Activated naive CD4-positive, alpha-beta T cell treated with anti-CD3 and anti-CD28 coated beads for 36 hours (primary cell): Measurements from ENCODE around the gene RAB17. TPM values are rescaled to one million over a fixed set of nuclear protein-coding genes. Genes with fewer than 3 reads are reported as not detected.

Experiments
- CTCF ChIA-PET: fragments of 350-600 bp; sonication (Branson Sonifier 250); formaldehyde crosslinking; loops from one replicate; lab custom pipeline; 2021; ENCODE audit warnings: antibody characterized with exemption; lab: Charles Lee
- DNase-seq: peaks from one replicate; pipeline ENCODE4 v3.0.0-alpha.2; 2020
- H3K27ac Mint-ChIP-seq: one replicate; pipeline ENCODE4 v1.8.0; 2021; ENCODE audit warnings: mild to moderate bottlenecking, mixed read lengths
- H3K27me3 Mint-ChIP-seq: one replicate; pipeline ENCODE4 v1.8.0; 2021; ENCODE audit warnings: low read depth, mixed read lengths
- H3K36me3 Mint-ChIP-seq: one replicate; pipeline ENCODE4 v1.8.0; 2021; ENCODE audit warnings: low read depth, mixed read lengths
- H3K4me1 Mint-ChIP-seq: one replicate; pipeline ENCODE4 v1.8.0; 2021; ENCODE audit warnings: low read depth, mixed read lengths
- H3K4me3 Mint-ChIP-seq: one replicate; pipeline ENCODE4 v1.8.0; 2021; ENCODE audit warnings: mild to moderate bottlenecking, moderate library complexity, mixed read lengths
- H3K9me3 Mint-ChIP-seq: one replicate; pipeline ENCODE4 v1.8.0; 2021; ENCODE audit warnings: mixed read lengths
- intact Hi-C: fragments of 100-400 bp; cut with micrococcal nuclease; formaldehyde crosslinking; loops from one replicate; pipeline ENCODE4 v1.15.1; 2023
- total RNA-seq, 2 experiments: library from RNA; stranded (reverse); gene quantifications; one replicate each; pipeline ENCODE4 v1.2.3, GENCODE V29; 2021

RAB17 gene
- total RNA-seq, 2 experiments from 2014 or later, result not detected

DNA sequence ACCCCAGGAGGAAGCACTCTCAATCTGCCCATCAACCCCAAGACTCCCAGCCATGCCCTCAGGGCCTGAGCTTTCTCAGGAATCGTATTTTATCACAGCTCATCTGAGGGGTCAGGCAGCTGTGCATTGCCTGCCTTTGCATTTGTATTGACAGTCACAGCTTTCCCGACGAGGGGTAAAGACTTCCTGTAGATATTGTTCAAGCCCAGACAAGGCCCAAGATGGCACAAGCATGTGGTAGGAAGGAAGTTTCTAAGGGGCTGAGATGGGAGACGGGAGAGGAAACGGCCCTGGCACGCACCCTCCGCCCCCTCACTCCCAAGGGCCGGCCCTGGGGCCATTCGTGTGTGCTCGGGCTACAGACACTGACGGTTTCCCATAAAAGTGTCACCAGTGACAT is 58.4 kb downstream of the RAB17 start:
- CTCF ChIA-PET, result interaction anchor here (0.7 to 3.5 kb wide), 3 partner anchors 19 to 52 kb away, joined by 3 to 18 read pairs (median 5); no protein-coding TSS in a partner anchor
- no peaks in the 10 kb centered on the region for H3K4me1 Mint-ChIP-seq
- H3K27ac Mint-ChIP-seq, result no peak overlapping the region
- intact Hi-C loops, result no loop called here
- H3K36me3 Mint-ChIP-seq, result no peaks in the 10 kb centered on the region
- no peaks in the 10 kb centered on the region for H3K27me3 Mint-ChIP-seq
- no peaks in the 10 kb centered on the region for H3K9me3 Mint-ChIP-seq
- no peak overlapping the region for H3K4me3 Mint-ChIP-seq
- no peak for DNase-seq

GRCh38 chr2:237530472-237531433 is 59.8 kb downstream of the RAB17 start:
- Mint-ChIP-seq H3K4me3 (no peak overlapping the region), H3K27me3 (no peaks in the 10 kb centered on the region), H3K36me3 (no peaks in the 10 kb centered on the region), H3K4me1 (no peaks in the 10 kb centered on the region), H3K27ac (no peak overlapping the region), H3K9me3 (no peaks in the 10 kb centered on the region)
- intact Hi-C loops, result no loop called here
- CTCF ChIA-PET, result interaction anchor here (3.5 kb wide), 1 partner anchor 18 kb away, joined by 18 read pairs; no protein-coding TSS in a partner anchor
- DNase-seq, result no peak

DNA sequence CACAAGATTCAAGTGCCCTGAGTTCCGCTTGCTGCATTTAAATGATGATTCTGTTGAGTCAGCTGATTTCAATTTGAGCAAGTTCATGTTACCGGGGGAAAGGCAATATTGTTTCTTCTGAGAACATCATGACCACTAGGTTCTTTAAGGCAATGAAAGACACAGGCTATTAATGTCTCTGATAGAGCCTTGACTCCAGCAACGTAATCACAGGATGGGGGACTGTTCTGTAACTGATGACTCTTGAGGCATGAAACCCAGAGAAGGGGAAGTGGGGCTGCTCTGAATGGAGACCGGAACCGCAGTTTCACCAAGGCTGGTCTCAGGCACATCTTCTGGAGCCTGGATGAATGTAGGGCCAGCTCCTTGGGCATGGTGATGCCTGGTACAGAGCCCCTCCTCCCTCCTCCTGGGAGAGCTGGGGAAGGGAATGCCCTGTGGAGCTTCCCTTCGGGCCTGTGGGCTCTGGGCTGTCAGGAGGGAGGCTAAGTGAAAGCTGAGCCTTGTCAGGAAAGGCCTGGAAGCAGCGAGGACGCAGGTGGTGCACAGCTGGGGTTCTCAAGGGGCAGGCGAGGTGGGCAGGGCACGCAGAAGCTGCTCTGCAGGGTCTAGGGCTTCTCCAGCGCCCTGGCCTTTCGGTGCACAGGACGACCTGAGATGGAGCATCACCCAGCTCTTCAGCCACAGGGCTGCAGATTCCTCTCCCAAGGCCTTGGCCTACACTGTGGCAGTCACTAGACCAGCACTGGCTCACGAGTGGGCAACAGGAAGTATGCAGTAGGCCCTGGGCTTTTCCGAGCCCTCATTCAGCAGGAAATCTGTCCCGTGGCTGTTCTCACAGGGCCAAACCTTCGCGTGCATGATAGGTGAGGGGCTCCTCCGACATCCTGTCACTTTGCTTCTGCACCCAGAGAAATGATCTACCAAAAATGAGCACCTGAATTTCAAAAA is 60.8 kb downstream of the RAB17 start:
- CTCF ChIA-PET, result interaction anchor here (0.8 to 1.2 kb wide), 2 partner anchors 17 to 19 kb away, joined by 4 to 6 read pairs; no protein-coding TSS in a partner anchor

DNA sequence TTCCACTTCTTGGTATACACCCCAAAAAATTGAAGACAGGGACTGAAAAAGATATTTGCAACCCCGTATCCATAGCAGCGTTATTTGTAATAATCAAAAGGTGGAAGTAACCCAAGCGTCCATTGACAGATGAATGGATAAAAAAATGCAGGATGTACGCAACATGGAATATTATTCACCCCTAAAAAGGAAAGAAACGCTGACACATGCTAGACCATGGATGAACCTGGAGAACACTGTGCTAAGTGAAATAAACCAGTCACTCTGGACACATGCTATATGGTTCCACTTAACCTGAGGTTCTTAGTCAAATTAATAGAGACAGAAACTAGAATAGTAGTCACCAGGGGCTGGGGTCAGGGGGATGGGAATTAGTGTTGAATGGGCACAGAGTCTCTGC is 62.8 kb downstream of the RAB17 start:
- H3K27me3 Mint-ChIP-seq, result no peaks in the 10 kb centered on the region
- no peak overlapping the region for H3K4me3 Mint-ChIP-seq
- no peak for DNase-seq
- H3K9me3 Mint-ChIP-seq, result no peaks in the 10 kb centered on the region
- no peaks in the 10 kb centered on the region for H3K4me1 Mint-ChIP-seq
- no peak overlapping the region for H3K27ac Mint-ChIP-seq
- CTCF ChIA-PET, result interaction anchor here (0.8 kb wide), 1 partner anchor 15 kb away, joined by 3 read pairs; no protein-coding TSS in a partner anchor
- H3K36me3 Mint-ChIP-seq, result no peaks in the 10 kb centered on the region
- intact Hi-C loops, result no loop called here

More for the DNA sequence above, 60.8 kb downstream of the RAB17 start:
- no peaks in the 10 kb centered on the region for H3K27me3 Mint-ChIP-seq
- H3K4me1 Mint-ChIP-seq, result no peaks in the 10 kb centered on the region
- no peaks in the 10 kb centered on the region for H3K9me3 Mint-ChIP-seq
- no peak overlapping the region for H3K27ac Mint-ChIP-seq
- no peaks in the 10 kb centered on the region for H3K36me3 Mint-ChIP-seq
- intact Hi-C loops, result no loop called here
- no peak for DNase-seq
- H3K4me3 Mint-ChIP-seq, result no peak overlapping the region

DNA sequence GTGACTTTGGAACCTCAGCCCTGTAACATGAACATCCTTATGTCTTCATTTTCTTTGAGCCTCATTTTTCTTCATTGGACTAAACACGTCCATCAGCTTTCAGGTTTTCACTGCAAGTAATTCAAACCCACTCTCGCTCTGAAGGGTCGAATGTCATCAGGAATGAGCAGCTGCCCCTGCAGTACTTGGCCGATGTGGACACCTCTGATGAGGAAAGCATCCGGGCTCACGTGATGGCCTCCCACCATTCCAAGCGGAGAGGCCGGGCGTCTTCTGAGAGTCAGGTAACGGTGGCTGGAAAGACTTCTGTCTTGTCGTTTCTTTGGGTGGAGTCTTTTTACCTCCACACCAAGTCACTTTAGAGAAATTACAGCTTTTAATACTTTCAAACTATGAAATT is 63.3 kb downstream of the RAB17 start:
- Mint-ChIP-seq H3K9me3 (no peaks in the 10 kb centered on the region), H3K27ac (no peak overlapping the region), H3K27me3 (no peaks in the 10 kb centered on the region), H3K4me1 (no peaks in the 10 kb centered on the region), H3K4me3 (no peak overlapping the region), H3K36me3 (no peaks in the 10 kb centered on the region)
- intact Hi-C loops, result no loop called here
- CTCF ChIA-PET, result interaction anchor here (0.6 to 0.8 kb wide), 2 partner anchors 14 to 127 kb away, joined by 3 read pairs; no protein-coding TSS in a partner anchor
- no peak for DNase-seq

GRCh38 chr2:237525559-237526157 is 64.9 kb downstream of the RAB17 start:
- DNase-seq, result no peak
- Mint-ChIP-seq H3K4me1 (no peaks in the 10 kb centered on the region), H3K27me3 (no peaks in the 10 kb centered on the region), H3K9me3 (no peaks in the 10 kb centered on the region), H3K36me3 (no peaks in the 10 kb centered on the region), H3K27ac (no peak overlapping the region), H3K4me3 (no peak overlapping the region)
- intact Hi-C loops, result no loop called here
- CTCF ChIA-PET, result no interaction called here

DNA sequence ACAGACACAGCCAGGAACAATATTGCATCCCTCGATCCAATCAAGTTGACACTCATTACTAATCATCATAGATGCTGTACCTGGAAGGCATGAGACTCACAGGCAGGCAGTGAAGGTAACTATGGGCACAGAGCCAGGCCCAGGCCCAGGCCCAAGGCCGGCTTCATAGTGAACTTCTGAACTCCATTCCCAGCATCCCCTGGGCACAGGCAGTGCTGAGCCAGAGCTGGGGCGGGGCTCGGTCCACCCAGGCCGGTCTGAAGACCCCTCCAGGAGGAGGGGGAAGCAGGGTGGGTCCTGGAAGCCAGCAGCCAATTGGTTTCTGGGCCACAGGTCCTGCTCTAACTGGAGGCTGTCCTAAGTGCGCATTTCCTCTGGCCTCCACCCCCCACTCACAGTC is 65.9 kb downstream of the RAB17 start:
- no peaks in the 10 kb centered on the region for H3K4me1 Mint-ChIP-seq
- CTCF ChIA-PET, result no interaction called here
- intact Hi-C loops, result no loop called here

More for the DNA sequence above, 65.9 kb downstream of the RAB17 start:
- Mint-ChIP-seq H3K36me3 (no peaks in the 10 kb centered on the region), H3K27ac (no peak overlapping the region), H3K27me3 (no peaks in the 10 kb centered on the region), H3K9me3 (no peaks in the 10 kb centered on the region), H3K4me3 (no peak overlapping the region)
- no peak for DNase-seq

Other genes with a start within 250 kb of the RAB17 start
- gene COL6A3, start 176.6 kb downstream of the RAB17 start, total RNA-seq, result 1 to 10 TPM; 2.5 to 3.0 TPM
- not detected for gene MLPH, start 103.5 kb downstream of the RAB17 start, total RNA-seq
- gene PRLH, start 24.2 kb downstream of the RAB17 start, total RNA-seq, result not detected
- 100 to 1,000 TPM; 154 to 155 TPM for gene LRRFIP1, start 36.9 kb upstream of the RAB17 start, total RNA-seq
- gene RBM44, start 208.0 kb upstream of the RAB17 start, total RNA-seq, result under 1 TPM; 0.52 to 0.84 TPM